GM19397 (cell line): Measurements from ENCODE around the gene ATP10A.
"Not testable (repeated sequence)": the region's sequence is repeated elsewhere in the genome, so short reads cannot be mapped to it uniquely, and the experiment has no call there.

Experiments
- ATAC-seq: cut with Tn5 transposase; IDR thresholded peaks from one replicate; pipeline ENCODE4 v1.9.1; 2021; ENCODE audit warnings: mild to moderate bottlenecking, moderate library complexity; ENCODE audit not compliant: unreplicated experiment

ATP10A gene

GRCh38 chr15:25776071-25776746 is 86.9 kb downstream of the ATP10A start:
- ATAC-seq, result no peak

- peak; percentile 86 for ATAC-seq
Measured at GRCh38 chr15:25775317-25775912, 87.7 kb downstream of the ATP10A start.

- ATAC-seq, result no peak
Measured at GRCh38 chr15:25774871-25775270, 88.3 kb downstream of the ATP10A start.

GRCh38 chr15:25773248-25773647 is 89.9 kb downstream of the ATP10A start:
- ATAC-seq, result no peak

GRCh38 chr15:25772500-25772899 is 90.6 kb downstream of the ATP10A start:
- ATAC-seq, result no peak

GRCh38 chr15:25771736-25772135 is 91.4 kb downstream of the ATP10A start:
- ATAC-seq, result not testable (repeated sequence)

GRCh38 chr15:25771338-25771706 is 91.8 kb downstream of the ATP10A start:
- no peak for ATAC-seq

GRCh38 chr15:25770618-25771337 is 92.3 kb downstream of the ATP10A start:
- no peak for ATAC-seq

GRCh38 chr15:25770031-25770430 is 93.1 kb downstream of the ATP10A start:
- no peak for ATAC-seq

GRCh38 chr15:25768271-25768670 is 94.9 kb downstream of the ATP10A start:
- ATAC-seq, result no peak

GRCh38 chr15:25767356-25768151 is 95.6 kb downstream of the ATP10A start:
- no peak for ATAC-seq

- ATAC-seq, result no peak
Measured at GRCh38 chr15:25766417-25766816, 96.7 kb downstream of the ATP10A start.

- ATAC-seq, result no peak
Measured at GRCh38 chr15:25764980-25765735, 98.0 kb downstream of the ATP10A start.

GRCh38 chr15:25763954-25764353 is 99.2 kb downstream of the ATP10A start:
- ATAC-seq, result no peak

- no peak for ATAC-seq
Measured at GRCh38 chr15:25763331-25763751, 99.8 kb downstream of the ATP10A start.

- no peak for ATAC-seq
Measured at GRCh38 chr15:25761971-25762662, 101.0 kb downstream of the ATP10A start.

- no peak for ATAC-seq
Measured at GRCh38 chr15:25759421-25759820, 103.7 kb downstream of the ATP10A start.

- ATAC-seq, result not testable (repeated sequence)
Measured at GRCh38 chr15:25758612-25759011, 104.5 kb downstream of the ATP10A start.

- no peak for ATAC-seq
Measured at GRCh38 chr15:25743548-25744275, 119.4 kb downstream of the ATP10A start.
